ENCODE results near the gene HID1. TPM values are rescaled to one million over a fixed set of nuclear protein-coding genes. Genes with fewer than 3 reads are reported as not detected.

HID1 gene
- total and polyA plus RNA-seq, 2 of the 4 experiments (the other 2 are of a cell fraction): 0.18 to 1.7 TPM

GRCh38 chr17:74920306-74920620, 52.3 kb downstream of the HID1 start:
- H2AK5ac ChIP-seq (ENCODE audit: low read depth, low read length): no peak overlapping the region
- H3K23ac ChIP-seq (ENCODE audit: low read depth, low read length): no peak overlapping the region
- H3K4me1 ChIP-seq (ENCODE audit: control insufficient read depth, insufficient read depth, low read length): no peaks in the 10 kb centered on the region
- no peaks in the 10 kb centered on the region for H4K20me1 ChIP-seq (ENCODE audit: insufficient read depth, low read length)
- H2BK15ac ChIP-seq (ENCODE audit: low read depth, low read length): no peak overlapping the region
- H3K18ac ChIP-seq (ENCODE audit: low read depth, low read length): no peak overlapping the region
- WGBS, 2 experiments (ENCODE audit: extremely low coverage in 2 of 2, insufficient read length in 1 of 2): 49% methylated on average over 18 of the region's 27 CpGs; no CpG with 5 or more reads in 1 of the 2 experiments
- H3K36me3 ChIP-seq (ENCODE audit: control insufficient read depth, insufficient read depth, low read length): no peaks in the 10 kb centered on the region
- ChIA-PET CTCF (interaction anchor here (1.1 kb wide), 1 partner anchor 38 kb away, joined by 3 read pairs; no protein-coding TSS in a partner anchor), POLR2A (ENCODE audit: unreplicated experiment) (no interaction called here)
- H3K14ac ChIP-seq (replicated peaks; ENCODE audit: low read depth, low read length): no peak overlapping the region
- no TSS peak for BruUV-seq (replicated peaks)
- dilution Hi-C loops (cut with HindIII; ENCODE audit: low sequenced_read_pairs, unreplicated experiment) (no loop called here), intact Hi-C loops (cut with micrococcal nuclease) (no loop called here), in situ Hi-C loops (cut with MboI; ENCODE audit: low sequenced_read_pairs) (no loop called here)
- no peak overlapping the region for H3K4ac ChIP-seq (ENCODE audit: low read depth, low read length)
- no peak for ATAC-seq (ENCODE audit: low read depth)
- H2AFZ ChIP-seq (replicated peaks; ENCODE audit: low read length, poor library complexity): peak overlapping the region; percentile 18
- H4K5ac ChIP-seq (ENCODE audit: low read depth, low read length): no peak overlapping the region
- no peaks in the 10 kb centered on the region for H3K9me3 ChIP-seq (ENCODE audit: control insufficient read depth, insufficient read depth, low read length)
- no peaks in the 10 kb centered on the region for H3K79me1 ChIP-seq (ENCODE audit: low read depth in 1 of 2, low read length in 2 of 2)
- no peak overlapping the region for H4K8ac ChIP-seq (ENCODE audit: low read depth in 2 of 2, low read length in 2 of 2)
- H3K9me1 ChIP-seq (ENCODE audit: insufficient read depth, low read length): no peaks in the 10 kb centered on the region
- H3K4me3 ChIP-seq (ENCODE audit: insufficient read depth, low read depth, low read length): no peak overlapping the region
- no peak overlapping the region for H2BK5ac ChIP-seq (ENCODE audit: low read depth, low read length, poor library complexity, severe bottlenecking)
- H2BK120ac ChIP-seq (ENCODE audit: low read depth, low read length): no peak overlapping the region
- H3K27me3 ChIP-seq (ENCODE audit: control insufficient read depth, insufficient read depth, low read length): peaks cover 72% of the 10 kb centered on the region
- no peak overlapping the region for H2AK9ac ChIP-seq (replicated peaks; ENCODE audit: low read depth, low read length, poor library complexity)
- H3K4me2 ChIP-seq (ENCODE audit: low read depth, low read length): no peak overlapping the region
- no peak for TF ChIP-seq NFE2L2 (IDR thresholded peaks at IDR 0.05; ENCODE audit: low read depth, low read length)
- no peak for TF ChIP-seq ELK1 (IDR thresholded peaks at IDR 0.05; ENCODE audit: borderline replicate concordance, low read depth, low read length)
- no peak for TF ChIP-seq CTCF (conservative IDR thresholded peaks at IDR 0.05; ENCODE audit: low read depth, low read length)
- no peak for TF ChIP-seq RAD21 (IDR thresholded peaks at IDR 0.05; ENCODE audit: low read length)
- no peak for TF ChIP-seq MAFK (IDR thresholded peaks at IDR 0.05; ENCODE audit: low read depth, low read length)
- TF ChIP-seq RFX5 (IDR thresholded peaks at IDR 0.05; ENCODE audit: low read depth, low read length): no peak
- no peak for TF ChIP-seq USF2 (IDR thresholded peaks at IDR 0.05; ENCODE audit: low read depth, low read length)
- TF ChIP-seq RCOR1 (IDR thresholded peaks at IDR 0.05; ENCODE audit: insufficient replicate concordance, low read length): no peak
- no peak for TF ChIP-seq MAZ (IDR thresholded peaks at IDR 0.05; ENCODE audit: borderline replicate concordance, low read depth, low read length)
- TF ChIP-seq CEBPB (IDR thresholded peaks at IDR 0.05; ENCODE audit: low read depth, low read length): no peak
- TF ChIP-seq FOS (IDR thresholded peaks at IDR 0.05; ENCODE audit: low read depth, low read length): no peak
- TF ChIP-seq MXI1 (IDR thresholded peaks at IDR 0.05; ENCODE audit: borderline replicate concordance, low read depth, low read length): no peak
- no peak for TF ChIP-seq POLR2A (IDR thresholded peaks at IDR 0.05; ENCODE audit: low read depth, low read length)
- no peak for TF ChIP-seq BHLHE40 (IDR thresholded peaks at IDR 0.05; ENCODE audit: low read depth, low read length)
- TF ChIP-seq CHD1 (IDR thresholded peaks at IDR 0.05; ENCODE audit: low read depth, low read length): no peak
- no peak overlapping the region for H4K91ac ChIP-seq (ENCODE audit: insufficient read depth, low read depth, low read length)
- no peak overlapping the region for H3K9ac ChIP-seq (ENCODE audit: low read depth, low read length)
- H3K27ac ChIP-seq (ENCODE audit: insufficient read depth, low read length): no peak overlapping the region
- no peak for DNase-seq
- no peak overlapping the region for H3K56ac ChIP-seq (ENCODE audit: extremely low read depth, insufficient read depth, low read length)
- H2BK20ac ChIP-seq (ENCODE audit: low read depth, low read length): no peak overlapping the region
